Caco-2 (cell line): ENCODE data around the gene TEX51. TPM values are rescaled to one million over a fixed set of nuclear protein-coding genes. Genes with fewer than 3 reads are reported as not detected.

Experiments
- Bru-seq: library from RNA; stranded (reverse); fragments of 400-500 nt; gene quantifications from one replicate; lab custom pipeline; 2021; lab: Mats Ljungman, UMichigan
- BruChase-seq, 2 experiments: library from RNA; stranded (reverse); fragments of 400-500 nt; gene quantifications; one replicate each; lab custom pipeline; 2021; lab: Mats Ljungman, UMichigan
- BruUV-seq: library from RNA; stranded (reverse); fragments of 400-500 nt; replicated peaks from 2 replicates; lab custom pipeline; 2021; lab: Mats Ljungman, UMichigan
- CTCF ChIA-PET: fragments of 300-600 bp; sonication (Branson Sonifier 250); formaldehyde crosslinking; loops from one replicate; lab custom pipeline; 2022; ENCODE audit warnings: antibody characterized with exemption; lab: Charles Lee
- POLR2A ChIA-PET: fragments of 300-600 bp; sonication (Branson Sonifier 250); formaldehyde crosslinking; loops from one replicate; lab custom pipeline; 2022; ENCODE audit warnings: antibody characterized with exemption; lab: Charles Lee
- DNase-seq, 2 experiments: peaks; one replicate each; pipeline versions ENCODE4 v3.0.0 to v3.0.0-alpha.2; 2020 to 2022
- H3K27me3 ChIP-seq: replicated peaks from 2 replicates; pipeline ENCODE4 v1.6.0; 2011; ENCODE audit warnings: low read length; ENCODE audit not compliant: control insufficient read depth, insufficient read depth
- H3K36me3 ChIP-seq: 2 replicates; pipeline ENCODE4 v1.5.1; 2011; ENCODE audit warnings: low read length; ENCODE audit not compliant: control insufficient read depth, insufficient read depth
- H3K4me1 ChIP-seq: fragments of 250-450 bp; sonication (Bioruptor Pico); 2 replicates; pipeline ENCODE4 v1.5.1; 2020; ENCODE audit warnings: mild to moderate bottlenecking
- H3K4me3 ChIP-seq: 2 replicates; pipeline ENCODE4 v1.5.1; 2011; ENCODE audit warnings: low read depth, mild to moderate bottlenecking, control low read depth, low read length
- H3K9me3 ChIP-seq: fragments of 250-450 bp; sonication (Bioruptor Pico); 2 replicates; pipeline ENCODE4 v1.5.1; 2020; ENCODE audit warnings: mild to moderate bottlenecking, moderate library complexity
- H3K27ac Mint-ChIP-seq: one replicate; pipeline ENCODE4 v1.8.0; 2022; ENCODE audit warnings: mixed read lengths; ENCODE audit not compliant: unreplicated experiment
- H3K27me3 Mint-ChIP-seq: one replicate; pipeline ENCODE4 v1.8.0; 2022; ENCODE audit warnings: mixed read lengths; ENCODE audit not compliant: insufficient read depth, unreplicated experiment
- H3K36me3 Mint-ChIP-seq: one replicate; pipeline ENCODE4 v1.8.0; 2022; ENCODE audit warnings: mild to moderate bottlenecking, mixed read lengths; ENCODE audit not compliant: insufficient read depth, unreplicated experiment
- H3K4me1 Mint-ChIP-seq: one replicate; pipeline ENCODE4 v1.8.0; 2022; ENCODE audit warnings: low read depth, mixed read lengths; ENCODE audit not compliant: unreplicated experiment
- H3K4me3 Mint-ChIP-seq: one replicate; pipeline ENCODE4 v1.8.0; 2022; ENCODE audit warnings: mild to moderate bottlenecking, moderate library complexity, mixed read lengths; ENCODE audit not compliant: unreplicated experiment
- H3K9me3 Mint-ChIP-seq: one replicate; pipeline ENCODE4 v1.8.0; 2022; ENCODE audit warnings: mixed read lengths; ENCODE audit not compliant: unreplicated experiment
- CTCF ChIP-seq, 2 experiments: fragments of 200-600 bp in 1 of 2; IDR thresholded peaks; 1 replicate in 1 of 2; 2 replicates in 1 of 2; pipeline versions ENCODE4 v1.5.1 to v1.8.0; 2011 to 2022; ENCODE audit warnings: antibody characterized with exemption in 1 of 2, control low read depth in 1 of 2, inconsistent platforms in 1 of 2, low read depth in 1 of 2, low read length in 1 of 2, mild to moderate bottlenecking in 1 of 2, moderate library complexity in 1 of 2; ENCODE audit not compliant: insufficient read depth in 1 of 2, severe bottlenecking in 1 of 2, unreplicated experiment in 1 of 2
- intact Hi-C: fragments of 100-400 bp; cut with micrococcal nuclease; formaldehyde crosslinking; loops from one replicate; pipeline ENCODE4 v1.10.0; 2022; ENCODE audit not compliant: unreplicated experiment
- long read RNA-seq: library from polyadenylated mRNA; stranded (forward); transcript quantifications from one replicate; pipeline ENCODE4 v2.0.0, GENCODE V29; 2022
- total RNA-seq: library from RNA; stranded (reverse); gene quantifications from 2 replicates; pipeline ENCODE4 v1.2.3, GENCODE V29; 2022

TEX51 gene
- total RNA-seq (not detected in 2 replicates), Bru-seq, nascent RNA (not detected), BruChase-seq, experiment 1, labeled RNA remaining after a 2-hour chase (not detected), BruChase-seq, experiment 2, labeled RNA remaining after a 6-hour chase (not detected)
- long read RNA-seq = 0 reads

GRCh38 chr2:126898636-126899035 lies at the start of gene TEX51:
TSS of gene TEX51 (plus strand) at chr2:126898890. CDS start at chr2:126898919, 29 bp downstream.
- no peaks in the 10 kb centered on the region for H3K9me3 ChIP-seq
- H3K36me3 ChIP-seq = no peaks in the 10 kb centered on the region
- intact Hi-C loops = no loop called here
- ChIA-PET POLR2A (no interaction called here), CTCF (no interaction called here)
- Mint-ChIP-seq H3K27me3 (peaks cover 3% of the 10 kb centered on the region), H3K9me3 (peaks cover 14% of the 10 kb centered on the region), H3K36me3 (no peaks in the 10 kb centered on the region), H3K4me1 (no peaks in the 10 kb centered on the region), H3K27ac (no peak within 1 kb of the TSS), H3K4me3 (no peak within 1 kb of the TSS)
- peak in 1 of 2 experiments; percentile 22 for DNase-seq
- H3K4me3 ChIP-seq = no peak within 1 kb of the TSS
- no peak for TF ChIP-seq CTCF (IDR thresholded peaks at IDR 0.05; ENCODE audit: insufficient read depth in 1 of 2, low read depth in 1 of 2, low read length in 1 of 2, severe bottlenecking in 1 of 2, unreplicated experiment in 1 of 2)
- H3K27me3 ChIP-seq = no peaks in the 10 kb centered on the region
- no TSS peak for BruUV-seq
- H3K4me1 ChIP-seq = no peaks in the 10 kb centered on the region

- BruUV-seq = no TSS peak
- Mint-ChIP-seq H3K4me3 (no peak overlapping the region), H3K9me3 (peaks cover 12% of the 10 kb centered on the region), H3K4me1 (no peaks in the 10 kb centered on the region), H3K27ac (no peak overlapping the region), H3K27me3 (peaks cover 29% of the 10 kb centered on the region), H3K36me3 (no peaks in the 10 kb centered on the region)
- Histone ChIP-seq H3K4me1 (no peaks in the 10 kb centered on the region), H3K27me3 (no peaks in the 10 kb centered on the region), H3K4me3 (no peak overlapping the region), H3K9me3 (no peaks in the 10 kb centered on the region), H3K36me3 (no peaks in the 10 kb centered on the region)
- POLR2A ChIA-PET = no interaction called here
- DNase-seq = no peak
- CTCF ChIA-PET = no interaction called here
- no peak for TF ChIP-seq CTCF (IDR thresholded peaks at IDR 0.05; ENCODE audit: insufficient read depth in 1 of 2, low read depth in 1 of 2, low read length in 1 of 2, severe bottlenecking in 1 of 2, unreplicated experiment in 1 of 2)
- intact Hi-C loops = no loop called here
Measured at GRCh38 chr2:126849054-126849453, 49.6 kb upstream of the TEX51 start.

GRCh38 chr2:126849486-126849885 lies 49.2 kb upstream of the TEX51 start:
- no peak for DNase-seq
- Histone ChIP-seq H3K27me3 (no peaks in the 10 kb centered on the region), H3K4me1 (no peaks in the 10 kb centered on the region), H3K9me3 (no peaks in the 10 kb centered on the region), H3K36me3 (no peaks in the 10 kb centered on the region), H3K4me3 (no peak overlapping the region)
- Mint-ChIP-seq H3K4me3 (no peak overlapping the region), H3K4me1 (no peaks in the 10 kb centered on the region), H3K27me3 (peaks cover 29% of the 10 kb centered on the region), H3K9me3 (peaks cover 13% of the 10 kb centered on the region), H3K27ac (no peak overlapping the region), H3K36me3 (no peaks in the 10 kb centered on the region)
- no peak for TF ChIP-seq CTCF (IDR thresholded peaks at IDR 0.05; ENCODE audit: insufficient read depth in 1 of 2, low read depth in 1 of 2, low read length in 1 of 2, severe bottlenecking in 1 of 2, unreplicated experiment in 1 of 2)
- no TSS peak for BruUV-seq
- CTCF ChIA-PET = no interaction called here
- intact Hi-C loops = no loop called here
- POLR2A ChIA-PET = no interaction called here
